ACHN (cell line): ENCODE data around the gene CAMK2A.

Experiments used
- DNase-seq: peaks from one replicate; pipeline ENCODE4 v3.0.0-alpha.2; 2015
- in situ Hi-C: cut with HindIII; loops from 2 replicates; pipeline ENCODE4 v1.10.0; 2017; ENCODE audit warnings: low sequenced_read_pairs, low pct_ligation_motif_present, low pct_unique_long_range_greater_than_20kb

Gene CAMK2A

DNA sequence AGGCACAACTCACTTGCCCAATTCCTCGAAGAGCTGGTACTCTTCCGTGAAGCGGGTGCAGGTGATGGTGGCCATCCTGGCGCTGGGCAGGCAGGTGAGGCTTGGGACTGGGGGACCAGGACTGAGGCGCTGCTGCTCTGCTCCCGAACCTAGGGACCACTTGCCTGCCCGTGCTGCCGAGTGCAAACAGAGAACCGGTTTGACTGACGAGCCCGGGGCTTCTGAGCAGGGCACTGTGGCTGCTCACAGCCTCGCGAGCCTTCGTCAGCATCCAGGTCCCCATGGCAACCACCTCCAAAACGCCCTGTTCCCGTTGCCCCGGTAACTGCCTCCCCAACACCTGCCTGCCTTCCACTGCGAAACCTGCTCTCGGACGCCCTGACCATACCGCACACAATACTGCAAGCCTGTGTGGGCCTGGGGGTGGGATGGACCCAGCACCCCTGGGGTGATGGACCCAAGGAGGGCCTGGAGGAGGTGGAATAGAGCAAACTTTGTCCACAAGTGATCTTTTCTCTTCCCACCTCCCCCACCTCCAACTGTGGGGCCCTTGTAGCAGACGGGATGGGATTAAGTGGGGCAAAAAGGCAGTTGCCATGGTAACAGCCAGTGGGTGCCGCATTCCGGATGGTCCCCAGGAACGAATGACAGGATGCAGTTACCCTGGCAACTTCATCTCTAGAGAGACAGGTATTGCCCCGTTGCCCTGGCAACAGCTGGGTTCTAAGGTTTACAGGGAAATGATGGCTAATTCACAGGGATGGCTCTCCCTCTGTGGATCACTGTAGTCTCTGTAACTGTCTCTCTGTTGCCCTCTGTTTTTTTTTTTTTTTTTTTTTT lies at the start of gene CAMK2A:
Gene CAMK2A (minus strand): TSS at position 223 of the 840 bp plus-strand sequence. CDS start 148 bp downstream, at position 75.
- in situ Hi-C loops = no loop called here
- DNase-seq = no peak

DNA sequence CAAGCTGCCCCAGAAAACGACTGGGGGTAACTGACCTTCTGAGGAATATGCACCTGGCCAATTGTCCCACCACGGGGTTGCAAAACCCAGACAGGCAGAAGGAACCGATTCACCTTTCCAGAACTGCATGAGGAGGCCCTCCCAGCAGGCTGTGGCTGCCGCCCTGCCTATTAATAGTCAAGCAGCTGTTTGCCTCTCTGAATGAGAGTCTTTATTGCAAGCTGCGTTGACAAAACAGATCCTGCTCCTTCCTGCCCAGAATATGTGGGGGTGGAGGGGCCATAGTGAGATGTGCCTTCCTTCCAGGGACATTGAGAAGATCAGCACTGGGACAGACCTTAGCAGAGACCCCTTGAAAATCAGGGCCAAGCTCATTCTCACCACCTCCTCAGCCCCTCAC lies 49.6 kb upstream of the CAMK2A start:
- DNase-seq = no peak
- in situ Hi-C loops = no loop called here

DNA sequence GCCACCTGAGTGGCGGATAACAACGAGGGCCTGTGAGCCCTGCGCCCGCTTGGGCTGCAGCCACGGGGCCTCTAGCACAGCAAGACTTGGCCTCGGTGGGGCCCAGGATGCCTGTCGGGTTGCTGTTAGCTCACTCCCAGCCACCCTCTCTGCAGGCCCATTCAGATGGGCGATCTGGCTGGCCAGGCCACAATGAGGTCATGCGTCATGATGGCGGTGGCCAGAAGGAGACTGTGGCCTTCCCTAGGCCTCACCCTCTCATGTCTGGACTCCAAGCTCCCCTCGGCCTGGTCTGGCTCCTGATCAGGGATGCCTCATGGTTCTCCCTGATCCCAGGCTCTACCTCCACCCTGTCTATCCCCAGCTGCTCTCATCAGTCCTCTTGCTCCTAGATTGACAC lies 49.0 kb upstream of the CAMK2A start:
- in situ Hi-C loops = no loop called here
- DNase-seq = no peak

DNA sequence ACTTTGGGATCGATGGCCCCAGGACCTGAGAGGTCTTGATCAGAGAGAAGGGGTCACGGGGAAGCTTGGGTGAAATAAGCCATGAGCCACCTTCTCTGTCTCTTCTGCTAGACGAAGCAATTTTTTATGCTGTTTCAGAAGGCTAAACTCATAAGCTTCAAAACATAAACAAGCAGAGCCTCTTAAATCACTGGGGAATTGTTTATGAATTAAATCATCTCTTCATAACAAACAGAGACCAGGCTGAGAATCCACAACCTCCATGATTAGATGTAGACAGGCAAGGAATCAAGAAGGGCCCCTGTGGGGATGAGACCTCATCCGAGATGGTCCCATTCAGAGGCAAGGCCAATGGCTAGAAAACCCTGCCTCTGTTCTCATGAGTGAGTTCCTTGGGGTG lies 46.2 kb upstream of the CAMK2A start:
- in situ Hi-C loops = no loop called here
- DNase-seq = no peak

DNA sequence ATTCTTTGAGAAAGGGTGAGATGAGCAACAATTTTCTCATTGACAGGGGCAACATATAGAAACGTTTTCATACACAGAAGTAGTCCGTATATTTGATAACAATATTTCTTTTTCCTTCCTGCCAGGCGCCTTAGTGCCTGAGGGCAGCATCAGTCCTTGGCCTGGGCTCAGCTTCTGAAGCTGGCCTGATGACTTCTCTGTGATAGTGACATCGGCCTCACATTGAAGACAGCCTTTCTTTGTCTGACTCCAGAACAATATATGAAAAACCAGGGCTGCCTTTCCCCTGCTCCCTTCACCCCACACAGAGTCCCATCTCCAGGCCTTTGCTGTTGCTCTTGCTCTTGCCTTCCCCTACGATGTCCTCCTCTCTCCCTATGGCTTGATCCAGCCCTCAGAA lies 43.8 kb upstream of the CAMK2A start:
- in situ Hi-C loops = no loop called here
- DNase-seq = no peak

DNA sequence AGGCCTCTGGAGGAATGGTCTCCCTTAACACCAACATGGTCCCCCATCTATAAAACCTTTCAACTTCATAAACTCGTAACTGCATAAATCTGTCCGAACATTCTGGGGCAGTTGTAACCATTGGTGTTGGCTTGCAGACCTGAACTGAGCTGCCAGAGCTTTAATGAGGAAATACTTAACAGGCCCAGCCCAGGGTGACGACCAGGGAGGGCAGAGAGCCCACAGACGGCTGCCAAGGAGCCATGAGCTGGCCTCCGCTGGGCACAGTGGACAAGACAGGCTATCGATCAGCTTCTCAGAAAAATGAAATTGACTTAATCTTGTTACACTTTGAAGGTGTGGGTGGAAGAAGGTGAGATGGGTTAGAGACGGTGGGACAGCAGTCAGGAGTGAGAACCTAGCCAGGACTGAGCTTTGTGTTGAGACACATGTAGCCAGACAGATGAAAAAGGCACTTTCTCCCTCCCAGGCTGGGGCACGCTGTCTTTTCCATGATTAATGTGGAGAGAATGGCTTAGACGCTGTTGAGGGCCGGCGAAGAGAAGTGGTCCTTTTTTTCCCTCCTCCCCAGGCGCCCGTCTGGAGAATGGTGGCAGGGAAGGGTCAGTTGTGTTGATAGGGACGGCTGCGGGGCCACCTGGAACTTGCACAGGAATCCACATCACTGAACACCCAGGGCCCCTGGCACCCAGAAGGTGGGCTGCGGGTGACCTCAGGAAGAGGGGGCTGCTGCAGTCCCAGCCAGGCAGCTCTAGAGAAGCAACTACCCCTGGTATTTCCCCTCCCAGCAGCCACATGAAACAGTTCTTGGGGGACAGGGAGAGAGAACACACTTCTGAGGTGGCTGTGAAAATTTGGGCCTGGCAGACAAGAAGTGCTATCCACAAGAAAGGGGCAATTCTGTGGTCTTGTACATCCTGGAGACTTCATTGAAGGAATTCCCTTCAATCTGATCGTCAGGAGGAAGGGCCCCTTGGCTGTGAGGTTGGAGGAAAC lies 40.6 kb upstream of the CAMK2A start:
- in situ Hi-C loops = no loop called here

DNA sequence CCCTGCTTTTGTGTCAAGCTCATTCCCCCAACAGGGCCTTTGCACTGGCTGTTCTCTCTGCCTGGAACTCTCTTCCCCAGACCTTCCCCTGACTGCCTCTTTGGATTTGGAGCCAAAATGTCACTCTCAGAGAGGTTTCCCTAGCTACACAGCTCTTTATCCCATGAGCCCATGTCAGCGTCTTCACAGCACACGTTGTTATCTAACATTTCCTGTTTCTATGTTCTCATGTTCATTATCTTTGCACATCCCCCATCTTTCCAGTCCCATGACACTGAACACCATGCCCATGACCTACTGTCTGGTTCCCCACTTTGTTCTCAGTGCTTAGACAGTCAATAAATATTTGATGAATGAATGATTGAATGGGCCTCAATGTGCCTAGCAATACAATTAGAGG lies 39.5 kb upstream of the CAMK2A start:
- DNase-seq = no peak
- in situ Hi-C loops = no loop called here

More for the DNA sequence above, 40.6 kb upstream of the CAMK2A start:
- DNase-seq = no peak

DNA sequence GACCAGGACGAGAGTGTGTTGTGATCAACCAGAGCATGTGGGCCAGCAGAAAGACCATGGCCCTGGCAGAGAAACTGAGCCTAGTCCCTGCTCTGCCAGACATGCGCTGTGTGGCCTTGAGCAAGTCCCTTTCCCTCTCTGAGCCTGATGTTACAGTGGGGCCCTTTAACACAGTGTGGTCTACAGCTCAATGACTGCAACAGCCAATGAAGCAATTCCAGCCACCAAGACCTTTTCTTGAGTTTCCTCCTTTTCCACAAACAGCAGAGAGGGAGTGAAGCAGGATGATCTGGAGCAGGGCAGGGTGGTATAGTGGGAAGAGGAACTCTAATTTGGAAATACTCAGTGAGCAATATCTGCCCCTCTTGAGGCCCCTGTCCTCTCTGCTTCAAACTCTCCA lies 38.9 kb upstream of the CAMK2A start:
- in situ Hi-C loops = no loop called here
- no peak for DNase-seq

DNA sequence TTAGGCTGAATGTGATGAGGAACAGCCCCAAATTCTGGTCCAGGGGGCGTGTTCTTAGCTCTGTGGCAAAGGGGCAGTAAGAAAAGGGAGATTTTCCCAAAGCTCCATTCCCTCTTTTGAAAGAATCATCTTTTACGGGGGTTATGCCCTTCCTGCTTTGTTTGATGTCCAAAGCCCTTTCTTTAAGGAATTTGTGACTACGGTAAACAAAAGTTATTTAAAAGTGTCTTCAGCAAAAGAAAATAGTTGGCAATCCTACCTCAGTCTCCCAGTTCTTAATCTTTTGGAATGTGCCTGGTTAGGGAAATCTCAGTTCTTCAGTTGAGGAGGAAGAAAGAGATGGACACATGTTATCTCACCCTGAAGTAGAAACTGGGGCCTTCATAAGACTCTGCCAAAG lies 37.6 kb upstream of the CAMK2A start:
- DNase-seq = no peak
- in situ Hi-C loops = no loop called here

DNA sequence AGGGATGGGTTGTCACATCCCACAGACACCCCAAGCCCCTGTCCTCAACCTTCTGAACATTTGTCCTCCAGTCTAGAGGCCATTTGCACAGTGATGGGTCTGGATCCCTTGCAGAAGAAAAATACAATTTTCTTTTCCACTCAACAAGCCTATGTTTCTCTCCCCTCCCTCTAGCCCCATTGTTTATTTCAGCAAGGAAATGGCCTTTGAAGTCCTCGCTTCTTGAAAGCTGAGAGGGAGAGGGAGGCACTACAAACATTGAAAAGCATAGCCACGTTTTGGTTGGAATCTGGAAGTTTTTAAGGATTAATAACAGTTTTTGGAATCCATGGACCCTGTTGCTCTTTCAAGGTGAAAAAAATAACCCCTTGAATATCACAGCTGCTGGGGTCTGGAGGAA lies 37.1 kb upstream of the CAMK2A start:
- in situ Hi-C loops = no loop called here
- DNase-seq = no peak

DNA sequence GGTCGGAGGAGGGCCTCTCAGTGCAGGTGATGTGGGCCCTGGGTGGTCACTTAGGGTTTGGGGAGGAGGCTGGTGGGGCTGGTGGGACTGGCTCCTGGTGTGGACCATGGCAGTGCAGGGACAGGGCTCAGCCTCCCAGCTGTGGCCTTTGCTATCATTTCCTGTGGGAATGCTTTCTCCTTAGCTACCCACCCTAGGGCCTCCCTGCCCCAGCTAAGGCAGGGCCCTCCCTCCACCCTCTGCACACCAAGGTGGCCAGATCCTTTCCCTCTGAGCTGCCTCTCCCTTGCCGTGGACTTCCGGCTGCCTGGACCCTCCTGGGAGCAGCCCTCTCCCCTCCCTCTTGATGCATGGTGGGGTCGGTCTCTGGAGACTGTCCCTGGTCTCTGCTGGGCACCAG lies 35.9 kb upstream of the CAMK2A start:
- DNase-seq = no peak
- in situ Hi-C loops = no loop called here

DNA sequence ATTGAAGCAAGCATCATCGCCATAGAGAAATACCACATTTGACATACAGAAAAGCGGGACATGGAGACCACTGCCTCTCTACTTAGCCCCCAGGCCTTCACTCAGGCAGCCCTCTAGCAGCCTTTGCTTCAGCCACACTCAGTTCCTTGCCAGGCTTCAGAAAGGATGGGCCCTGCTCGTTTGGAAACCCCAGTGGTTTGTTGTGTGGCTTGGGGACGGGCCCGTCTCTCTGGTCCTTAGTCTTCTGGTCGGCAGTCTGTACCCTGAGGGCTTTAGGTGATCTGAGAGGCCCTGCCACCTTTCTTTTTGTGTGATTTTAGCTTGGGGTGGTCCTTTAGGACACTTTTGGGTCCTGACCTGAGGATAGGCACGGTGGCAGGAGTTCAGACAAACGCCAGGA lies 34.2 kb upstream of the CAMK2A start:
- in situ Hi-C loops = no loop called here
- no peak for DNase-seq

DNA sequence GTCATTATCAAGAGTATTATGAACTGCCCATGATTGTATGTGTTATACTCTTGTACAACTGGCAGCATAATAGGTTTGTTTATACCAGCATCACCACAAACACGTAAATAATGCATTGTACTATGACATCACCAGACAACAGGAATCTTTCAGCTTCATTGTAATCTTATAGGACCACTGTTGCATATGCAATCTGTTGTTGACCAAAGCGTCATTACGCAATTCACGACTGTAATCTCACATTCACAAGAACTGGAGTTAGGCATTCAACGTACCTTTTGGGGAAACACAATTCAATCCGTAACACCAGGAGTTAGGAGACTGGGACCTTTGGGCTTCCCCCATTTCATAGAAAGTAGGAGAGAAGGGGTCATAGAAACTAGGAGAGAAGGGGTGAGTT lies 33.5 kb upstream of the CAMK2A start:
- no peak for DNase-seq
- in situ Hi-C loops = no loop called here

DNA sequence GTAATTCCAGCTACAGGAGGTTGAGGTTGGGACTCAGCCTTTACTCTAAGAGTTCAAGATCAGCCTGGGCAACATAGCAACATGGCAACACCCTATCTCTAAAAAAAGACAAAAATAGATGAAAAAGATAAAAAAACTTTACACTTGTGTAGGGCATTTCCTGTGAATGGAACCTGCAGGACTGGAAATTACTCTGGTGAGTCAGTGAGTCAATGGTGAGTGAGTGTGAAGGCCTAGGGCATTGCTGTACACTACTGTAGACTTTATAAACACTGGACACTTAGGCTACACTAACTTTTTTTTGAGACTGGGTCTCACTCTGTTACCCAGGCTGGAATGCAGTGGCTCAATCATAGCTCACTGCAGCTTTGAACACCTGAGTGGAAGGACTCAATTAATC lies 32.6 kb upstream of the CAMK2A start:
- no peak for DNase-seq

DNA sequence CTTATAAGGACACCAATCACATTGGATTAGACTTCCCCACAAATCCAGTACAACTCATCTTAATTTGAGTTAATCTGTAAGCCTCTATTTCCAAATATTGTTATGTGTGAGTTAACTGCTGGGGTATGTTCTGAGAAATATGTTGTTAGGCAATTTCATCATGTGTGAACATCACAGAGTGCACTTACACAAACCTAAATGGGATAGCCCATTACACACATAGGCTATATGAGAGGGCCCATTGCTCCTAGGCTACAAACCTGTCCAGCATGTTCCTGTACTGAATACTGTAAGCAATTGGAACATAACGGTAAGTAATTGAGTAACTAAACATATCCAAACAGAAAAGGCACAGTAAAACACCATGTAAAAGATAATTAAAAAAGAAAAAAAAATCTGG lies 32.2 kb upstream of the CAMK2A start:
- DNase-seq = no peak
- in situ Hi-C loops = no loop called here

More for the DNA sequence above, 32.6 kb upstream of the CAMK2A start:
- in situ Hi-C loops = no loop called here

DNA sequence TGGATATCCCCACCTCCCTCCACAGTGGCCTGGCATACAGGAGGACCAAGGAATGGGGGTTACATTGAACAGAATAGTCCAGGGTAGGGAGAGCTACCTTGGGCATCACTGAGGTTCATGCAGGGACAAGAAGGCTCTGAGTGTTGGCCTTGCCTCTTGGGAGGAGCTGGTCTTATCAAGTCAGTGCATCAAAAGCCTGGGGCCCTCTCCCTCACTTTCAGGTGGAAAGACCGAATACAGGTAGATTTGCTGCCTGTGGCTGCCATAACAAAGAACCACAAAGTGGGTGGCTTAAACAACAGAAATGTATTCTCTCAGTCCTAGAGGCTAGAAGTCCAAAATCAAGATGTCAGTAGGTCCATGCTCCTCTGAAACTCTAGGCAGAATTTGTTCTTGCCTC lies 31.6 kb upstream of the CAMK2A start:
- in situ Hi-C loops = no loop called here

DNA sequence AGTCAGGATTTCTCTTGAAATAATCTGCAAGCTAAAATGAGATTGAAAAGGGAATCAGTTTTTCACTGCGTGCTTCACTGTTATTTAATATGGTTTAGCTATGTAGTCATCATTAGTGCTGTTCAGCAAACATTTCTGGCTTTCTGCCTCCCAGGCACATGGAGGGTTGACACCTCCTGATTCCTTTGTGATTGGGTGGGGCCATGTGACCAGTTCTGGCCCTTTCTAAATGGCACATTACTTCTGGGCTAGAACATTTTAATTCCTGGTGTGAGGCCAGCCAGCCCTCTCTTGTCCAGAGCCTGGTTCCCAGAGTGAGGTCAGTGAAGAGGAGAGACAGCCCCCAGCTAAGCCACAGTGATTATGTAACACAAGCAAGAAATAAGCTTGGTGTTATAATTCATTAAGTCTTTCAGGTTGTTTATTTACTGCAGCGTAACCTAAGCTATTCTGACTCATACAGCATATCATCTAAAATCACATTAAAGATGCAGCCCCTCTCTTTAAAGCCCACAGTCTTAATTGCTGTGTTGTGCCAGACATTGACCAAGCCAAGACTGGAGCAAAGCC lies 30.6 kb upstream of the CAMK2A start:
- peak; percentile 32 for DNase-seq
- in situ Hi-C loops = no loop called here

More for the DNA sequence above, 31.6 kb upstream of the CAMK2A start:
- DNase-seq = no peak

DNA sequence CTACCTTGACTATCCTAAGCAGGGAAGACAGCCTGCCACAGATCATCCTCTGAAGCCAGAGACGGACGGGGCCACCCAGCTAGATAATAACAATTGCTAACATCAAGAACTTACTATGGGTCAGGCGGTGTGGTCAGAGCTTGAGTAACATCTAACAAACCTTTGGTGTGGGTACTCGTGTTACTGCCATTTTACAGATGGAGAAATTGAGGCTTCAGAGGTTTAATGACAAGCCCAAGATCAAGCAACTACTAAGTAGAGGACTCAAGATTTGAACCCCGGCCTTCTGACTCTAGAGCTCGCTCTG lies 29.9 kb upstream of the CAMK2A start:
- no peak for DNase-seq
- in situ Hi-C loops = no loop called here
